ENCODE measurements around the gene LILRA6.
"Not testable (repeated sequence)": the region's sequence is repeated elsewhere in the genome, so short reads cannot be mapped to it uniquely, and the experiment has no call there.

DNA sequence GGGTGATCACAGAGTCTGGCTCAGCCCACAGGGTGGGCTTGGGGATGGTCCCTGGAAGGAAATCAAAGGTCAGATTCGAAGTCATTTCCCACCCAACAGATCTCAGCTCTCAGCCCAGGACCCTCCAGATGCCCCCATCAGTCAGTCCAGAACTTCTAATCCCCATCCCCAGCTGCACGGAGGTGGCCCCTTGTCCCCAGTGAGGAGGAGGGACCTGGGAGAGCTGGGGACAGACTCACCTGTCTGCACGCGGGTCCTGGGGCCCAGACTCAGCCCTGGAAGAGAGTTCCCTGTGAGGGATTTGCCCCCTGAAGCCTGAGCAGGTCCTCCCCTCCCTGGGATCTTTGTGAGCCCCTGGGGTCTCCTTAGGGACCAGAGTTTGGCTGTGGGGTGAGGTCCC is 37.4 kb upstream of the LILRA6 start:
- TF ChIP-seq, protein P1, sequence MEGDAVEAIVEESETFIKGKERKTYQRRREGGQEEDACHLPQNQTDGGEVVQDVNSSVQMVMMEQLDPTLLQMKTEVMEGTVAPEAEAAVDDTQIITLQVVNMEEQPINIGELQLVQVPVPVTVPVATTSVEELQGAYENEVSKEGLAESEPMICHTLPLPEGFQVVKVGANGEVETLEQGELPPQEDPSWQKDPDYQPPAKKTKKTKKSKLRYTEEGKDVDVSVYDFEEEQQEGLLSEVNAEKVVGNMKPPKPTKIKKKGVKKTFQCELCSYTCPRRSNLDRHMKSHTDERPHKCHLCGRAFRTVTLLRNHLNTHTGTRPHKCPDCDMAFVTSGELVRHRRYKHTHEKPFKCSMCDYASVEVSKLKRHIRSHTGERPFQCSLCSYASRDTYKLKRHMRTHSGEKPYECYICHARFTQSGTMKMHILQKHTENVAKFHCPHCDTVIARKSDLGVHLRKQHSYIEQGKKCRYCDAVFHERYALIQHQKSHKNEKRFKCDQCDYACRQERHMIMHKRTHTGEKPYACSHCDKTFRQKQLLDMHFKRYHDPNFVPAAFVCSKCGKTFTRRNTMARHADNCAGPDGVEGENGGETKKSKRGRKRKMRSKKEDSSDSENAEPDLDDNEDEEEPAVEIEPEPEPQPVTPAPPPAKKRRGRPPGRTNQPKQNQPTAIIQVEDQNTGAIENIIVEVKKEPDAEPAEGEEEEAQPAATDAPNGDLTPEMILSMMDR (IDR thresholded peaks at IDR 0.05 in 8 of 11, conservative IDR thresholded peaks at IDR 0.05 in 3 of 11): not testable (repeated sequence)
- TF ChIP-seq POLR2A, POLR2AphosphoS5 (IDR thresholded peaks at IDR 0.05): not testable (repeated sequence)
